ENCODE results near the gene ARMH1. TPM values are rescaled to one million over a fixed set of nuclear protein-coding genes. Genes with fewer than 3 reads are reported as not detected.

Gene ARMH1
- total and polyA plus RNA-seq, 2 donors (not counting 1 experiment from before 2014, with no cell fraction given), result 10.2 to 225 TPM

DNA sequence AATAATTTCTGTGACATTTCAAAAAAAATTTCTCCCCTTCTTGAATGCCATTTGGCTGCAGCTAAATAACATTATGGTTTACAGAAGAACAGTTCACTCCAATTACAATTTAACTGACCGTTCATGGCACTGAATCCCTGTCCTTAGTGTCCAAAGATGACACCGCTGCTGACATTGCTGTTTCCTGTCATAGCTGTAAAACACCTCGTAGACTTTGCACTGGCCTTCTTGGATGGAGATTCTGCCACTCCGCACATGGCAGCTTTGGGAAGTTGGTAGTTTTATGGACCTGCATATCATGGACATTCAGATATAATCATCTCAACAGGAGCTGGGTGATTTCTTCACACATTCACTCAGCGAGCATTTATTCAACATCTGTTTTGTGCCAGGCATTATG lies 5.0 kb downstream of the ARMH1 start:
- Histone ChIP-seq H3K79me2 (ENCODE audit: control insufficient read depth, insufficient read depth, low read length) (no peaks in the 10 kb centered on the region), H2AFZ (ENCODE audit: insufficient read depth, low read depth, low read length, poor library complexity, severe bottlenecking) (no peak overlapping the region), H3K4me2 (replicated peaks; ENCODE audit: low read depth, low read length, poor library complexity, severe bottlenecking) (no peak overlapping the region), H3K27ac (ENCODE audit: low read length in 2 of 2) (no peak overlapping the region), H3K4me1 (ENCODE audit: control insufficient read depth in 2 of 2, insufficient read depth in 2 of 2, low read length in 2 of 2) (peaks cover 17 to 21% of the 10 kb centered on the region in 2 donors), H3K9me3 (ENCODE audit: control extremely low read depth in 1 of 3, control insufficient read depth in 2 of 3, insufficient read depth in 1 of 3, low read length in 2 of 3) (no peaks in the 10 kb centered on the region), H3K9ac (ENCODE audit: low read length) (no peak overlapping the region), H4K20me1 (ENCODE audit: control insufficient read depth, insufficient read depth, low read length, poor library complexity, severe bottlenecking) (no peaks in the 10 kb centered on the region), H3K36me3 (replicated peaks in 1 of 2; ENCODE audit: control extremely low read depth in 1 of 2, control insufficient read depth in 1 of 2, extremely low read depth in 1 of 2, insufficient read depth in 2 of 2, low read length in 1 of 2) (no peaks in the 10 kb centered on the region), H3K27me3 (replicated peaks in 1 of 4; ENCODE audit: control extremely low read depth in 1 of 4, control insufficient read depth in 3 of 4, insufficient read depth in 4 of 4, low read length in 3 of 4) (no peaks in the 10 kb centered on the region), H3K4me3 (ENCODE audit: control extremely low read depth in 1 of 5, extremely low read depth in 1 of 5, insufficient read depth in 1 of 5, low read depth in 2 of 5, low read length in 4 of 5) (no peak overlapping the region)
- no peak overlapping the region for H3K4me3 Mint-ChIP-seq
- intact Hi-C loops (cut with micrococcal nuclease), result no loop called here
- no peak overlapping the region for H3K27ac Mint-ChIP-seq
- no peak for TF ChIP-seq EZH2 (IDR thresholded peaks at IDR 0.05; ENCODE audit: borderline replicate concordance, insufficient read depth, low read depth, low read length, poor library complexity, severe bottlenecking)
- TF ChIP-seq, protein P1, sequence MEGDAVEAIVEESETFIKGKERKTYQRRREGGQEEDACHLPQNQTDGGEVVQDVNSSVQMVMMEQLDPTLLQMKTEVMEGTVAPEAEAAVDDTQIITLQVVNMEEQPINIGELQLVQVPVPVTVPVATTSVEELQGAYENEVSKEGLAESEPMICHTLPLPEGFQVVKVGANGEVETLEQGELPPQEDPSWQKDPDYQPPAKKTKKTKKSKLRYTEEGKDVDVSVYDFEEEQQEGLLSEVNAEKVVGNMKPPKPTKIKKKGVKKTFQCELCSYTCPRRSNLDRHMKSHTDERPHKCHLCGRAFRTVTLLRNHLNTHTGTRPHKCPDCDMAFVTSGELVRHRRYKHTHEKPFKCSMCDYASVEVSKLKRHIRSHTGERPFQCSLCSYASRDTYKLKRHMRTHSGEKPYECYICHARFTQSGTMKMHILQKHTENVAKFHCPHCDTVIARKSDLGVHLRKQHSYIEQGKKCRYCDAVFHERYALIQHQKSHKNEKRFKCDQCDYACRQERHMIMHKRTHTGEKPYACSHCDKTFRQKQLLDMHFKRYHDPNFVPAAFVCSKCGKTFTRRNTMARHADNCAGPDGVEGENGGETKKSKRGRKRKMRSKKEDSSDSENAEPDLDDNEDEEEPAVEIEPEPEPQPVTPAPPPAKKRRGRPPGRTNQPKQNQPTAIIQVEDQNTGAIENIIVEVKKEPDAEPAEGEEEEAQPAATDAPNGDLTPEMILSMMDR (IDR thresholded peaks at IDR 0.05), result no peak
- 94% methylated on average over 2 of the region's 5 CpGs for WGBS (ENCODE audit: insufficient coverage)
- H3K27me3 Mint-ChIP-seq, result no peaks in the 10 kb centered on the region
- CTCF ChIA-PET, result interaction anchor here (1.5 kb wide), 1 partner anchor 27 kb away, joined by 7 read pairs; no protein-coding TSS in a partner anchor
- H3K9me3 Mint-ChIP-seq (ENCODE audit: insufficient read depth), result no peaks in the 10 kb centered on the region
- DNase-seq, result no peak
- H3K4me1 Mint-ChIP-seq, result peaks cover 14% of the 10 kb centered on the region
- ATAC-seq (ENCODE audit: low read depth), result no peak
- POLR2A ChIA-PET, result no interaction called here

DNA sequence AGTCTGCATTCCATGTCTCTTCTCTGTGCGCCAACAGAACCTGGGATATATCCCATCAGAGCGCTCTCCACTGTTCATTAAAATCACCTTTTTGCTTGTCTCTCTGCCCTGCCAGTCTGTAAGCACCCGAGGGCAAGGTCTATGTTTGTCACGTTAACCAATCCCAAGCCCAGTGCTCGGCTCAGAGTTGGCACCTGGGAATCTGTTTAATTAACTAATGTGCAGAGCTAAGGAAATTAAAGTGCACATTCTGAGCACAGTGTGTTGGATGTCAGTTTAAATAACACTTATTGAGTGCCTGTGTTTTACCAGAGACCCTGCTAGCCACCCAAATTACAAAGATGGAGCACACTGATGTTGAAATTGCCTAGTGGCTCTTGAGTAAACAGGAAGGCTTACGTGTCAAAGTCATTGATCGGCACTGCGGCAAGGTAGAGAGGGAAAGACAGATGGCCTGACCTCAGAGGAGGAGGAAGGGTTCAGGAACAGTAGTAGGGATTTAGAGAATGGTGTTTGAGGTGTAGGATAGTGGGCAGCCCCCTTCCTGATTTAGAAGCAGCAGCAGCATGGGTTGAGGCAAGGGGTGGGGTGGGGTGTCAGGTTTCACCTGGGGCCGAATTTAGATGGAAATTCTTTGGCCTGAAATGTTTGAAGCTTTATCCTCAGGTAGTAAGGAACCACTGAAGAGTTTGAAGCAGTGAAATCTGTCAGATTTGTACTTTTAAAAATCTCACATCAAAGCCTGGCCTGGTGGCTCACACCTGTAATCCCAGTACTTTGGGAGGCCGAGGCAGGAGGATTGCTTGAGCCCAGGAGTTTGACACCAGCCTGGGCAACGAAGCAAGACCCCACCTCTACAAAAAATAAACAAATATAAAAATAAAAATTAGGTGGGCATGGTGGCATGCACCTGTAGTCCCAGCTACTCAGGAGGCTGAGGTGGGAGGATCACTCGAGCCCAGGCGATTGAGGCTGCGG lies 7.7 kb downstream of the ARMH1 start:
- no peaks in the 10 kb centered on the region for H3K27me3 ChIP-seq (replicated peaks in 1 of 4; ENCODE audit: control extremely low read depth in 1 of 4, control insufficient read depth in 3 of 4, insufficient read depth in 4 of 4, low read length in 3 of 4)
- 98% methylated on average over 9 of the region's 14 CpGs for WGBS (ENCODE audit: insufficient coverage)
- Mint-ChIP-seq H3K27ac (no peak overlapping the region), H3K4me1 (peaks cover 12% of the 10 kb centered on the region), H3K9me3 (ENCODE audit: insufficient read depth) (no peaks in the 10 kb centered on the region), H3K27me3 (no peaks in the 10 kb centered on the region), H3K4me3 (no peak overlapping the region)
- H3K9me3 ChIP-seq (ENCODE audit: control extremely low read depth in 1 of 3, control insufficient read depth in 2 of 3, insufficient read depth in 1 of 3, low read length in 2 of 3), result no peaks in the 10 kb centered on the region
- DNase-seq, result no peak
- H4K20me1 ChIP-seq (ENCODE audit: control insufficient read depth, insufficient read depth, low read length, poor library complexity, severe bottlenecking), result no peaks in the 10 kb centered on the region
- TF ChIP-seq, protein P1 (IDR thresholded peaks at IDR 0.05), result no peak
- TF ChIP-seq EZH2 (IDR thresholded peaks at IDR 0.05; ENCODE audit: borderline replicate concordance, insufficient read depth, low read depth, low read length, poor library complexity, severe bottlenecking), result no peak
- H3K4me1 ChIP-seq (ENCODE audit: control insufficient read depth in 2 of 2, insufficient read depth in 2 of 2, low read length in 2 of 2), result peaks cover 6 to 7% of the 10 kb centered on the region in 2 donors
- H2AFZ ChIP-seq (ENCODE audit: insufficient read depth, low read depth, low read length, poor library complexity, severe bottlenecking), result no peak overlapping the region
- H3K36me3 ChIP-seq (replicated peaks in 1 of 2; ENCODE audit: control extremely low read depth in 1 of 2, control insufficient read depth in 1 of 2, extremely low read depth in 1 of 2, insufficient read depth in 2 of 2, low read length in 1 of 2), result no peaks in the 10 kb centered on the region
- H3K9ac ChIP-seq (ENCODE audit: low read length), result no peak overlapping the region
- intact Hi-C loops (cut with micrococcal nuclease), result no loop called here
- CTCF ChIA-PET, result interaction anchor here (1.4 to 1.7 kb wide), 2 partner anchors 30 to 31 kb away, joined by 3 to 4 read pairs; no protein-coding TSS in a partner anchor
- no peak overlapping the region for H3K4me3 ChIP-seq (ENCODE audit: control extremely low read depth in 1 of 5, extremely low read depth in 1 of 5, insufficient read depth in 1 of 5, low read depth in 2 of 5, low read length in 4 of 5)
- no peaks in the 10 kb centered on the region for H3K79me2 ChIP-seq (ENCODE audit: control insufficient read depth, insufficient read depth, low read length)
- H3K27ac ChIP-seq (ENCODE audit: low read length in 2 of 2), result no peak overlapping the region
- no peak for ATAC-seq (ENCODE audit: low read depth)
- POLR2A ChIA-PET, result no interaction called here
- no peak overlapping the region for H3K4me2 ChIP-seq (replicated peaks; ENCODE audit: low read depth, low read length, poor library complexity, severe bottlenecking)

Data from B cell (primary cell).